Osteocyte (in vitro differentiated cells): Measurements from ENCODE around the gene SCLT1. TPM values are rescaled to one million over a fixed set of nuclear protein-coding genes. Genes with fewer than 3 reads are reported as not detected.

ENCODE experiments used
- DNase-seq: peaks from one replicate; pipeline ENCODE4 v3.0.0; 2021; ENCODE audit warnings: mixed read lengths; ENCODE audit not compliant: unreplicated experiment; ENCODE audit errors: extremely low spot score
- H3K27ac Mint-ChIP-seq: one replicate; pipeline ENCODE4 v1.8.0; 2021; ENCODE audit warnings: mild to moderate bottlenecking, mixed read lengths; ENCODE audit not compliant: unreplicated experiment
- H3K27me3 Mint-ChIP-seq: one replicate; pipeline ENCODE4 v1.8.0; 2021; ENCODE audit warnings: mixed read lengths; ENCODE audit not compliant: unreplicated experiment
- H3K36me3 Mint-ChIP-seq: one replicate; pipeline ENCODE4 v1.8.0; 2021; ENCODE audit warnings: mixed read lengths; ENCODE audit not compliant: unreplicated experiment
- H3K4me1 Mint-ChIP-seq: one replicate; pipeline ENCODE4 v1.8.0; 2021; ENCODE audit warnings: mixed read lengths; ENCODE audit not compliant: unreplicated experiment
- H3K4me3 Mint-ChIP-seq: one replicate; pipeline ENCODE4 v1.8.0; 2021; ENCODE audit warnings: mild to moderate bottlenecking, moderate library complexity, mixed read lengths; ENCODE audit not compliant: unreplicated experiment
- H3K9me3 Mint-ChIP-seq: one replicate; pipeline ENCODE4 v1.8.0; 2021; ENCODE audit warnings: mixed read lengths; ENCODE audit not compliant: unreplicated experiment
- CTCF ChIP-seq: fragments of 200-600 bp; sonication (generic); IDR thresholded peaks from 2 replicates; pipeline ENCODE4 v1.5.0; 2021; ENCODE audit warnings: antibody characterized with exemption, mild to moderate bottlenecking, moderate library complexity
- total RNA-seq: library from RNA; stranded (reverse); gene quantifications from 2 replicates; pipeline ENCODE4 v1.2.1, GENCODE V29; 2021

SCLT1 gene
- total RNA-seq, 1 donor from 2014 or later: 13.6 TPM

GRCh38 chr4:128940971-128941370, 152.4 kb downstream of the SCLT1 start:
- peaks cover 5% of the 10 kb centered on the region for H3K4me1 Mint-ChIP-seq
- no peak overlapping the region for H3K4me3 Mint-ChIP-seq
- no peak for DNase-seq
- no peaks in the 10 kb centered on the region for H3K27me3 Mint-ChIP-seq
- no peak for TF ChIP-seq CTCF
- H3K27ac Mint-ChIP-seq: no peak overlapping the region
- peaks cover 16% of the 10 kb centered on the region for H3K9me3 Mint-ChIP-seq
- peaks cover 45% of the 10 kb centered on the region for H3K36me3 Mint-ChIP-seq

GRCh38 chr4:128930051-128930450, 163.3 kb downstream of the SCLT1 start:
- Mint-ChIP-seq H3K4me3 (no peak overlapping the region), H3K27ac (no peak overlapping the region), H3K4me1 (no peaks in the 10 kb centered on the region), H3K9me3 (peaks cover 8% of the 10 kb centered on the region), H3K27me3 (no peaks in the 10 kb centered on the region), H3K36me3 (peaks cover 36% of the 10 kb centered on the region)
- DNase-seq: no peak
- TF ChIP-seq CTCF: no peak

- Mint-ChIP-seq H3K27ac (no peak overlapping the region), H3K4me1 (no peaks in the 10 kb centered on the region)
- no peak for TF ChIP-seq CTCF
These were observed 168.4 kb downstream of the SCLT1 start for GRCh38 chr4:128924951-128925350.

GRCh38 chr4:128921954-128922353, 171.4 kb downstream of the SCLT1 start:
- Mint-ChIP-seq H3K27ac (no peak overlapping the region), H3K9me3 (peaks cover 26% of the 10 kb centered on the region), H3K36me3 (peaks cover 18% of the 10 kb centered on the region), H3K27me3 (no peaks in the 10 kb centered on the region), H3K4me3 (no peak overlapping the region), H3K4me1 (no peaks in the 10 kb centered on the region)
- TF ChIP-seq CTCF: no peak
- no peak for DNase-seq

More at GRCh38 chr4:128924951-128925350, 168.4 kb downstream of the SCLT1 start:
- Mint-ChIP-seq H3K27me3 (no peaks in the 10 kb centered on the region), H3K9me3 (peaks cover 20% of the 10 kb centered on the region), H3K36me3 (peaks cover 28% of the 10 kb centered on the region), H3K4me3 (no peak overlapping the region)
- no peak for DNase-seq

- Mint-ChIP-seq H3K36me3 (peaks cover 6% of the 10 kb centered on the region), H3K4me1 (no peaks in the 10 kb centered on the region), H3K4me3 (no peak overlapping the region), H3K9me3 (peaks cover 23% of the 10 kb centered on the region), H3K27ac (no peak overlapping the region), H3K27me3 (no peaks in the 10 kb centered on the region)
- no peak for DNase-seq
- no peak for TF ChIP-seq CTCF
These were observed 175.6 kb downstream of the SCLT1 start for GRCh38 chr4:128917781-128918180.
